HEK293 (cell line): ENCODE measurements around the gene POLR3A.

Source experiments
- CTCF ChIA-PET: fragments of 350-600 bp; formaldehyde crosslinking; extraction: SDS; loops from one replicate; lab custom pipeline; 2021; ENCODE audit warnings: antibody characterized with exemption; lab: Yijun Ruan, JAX
- POLR2A ChIA-PET: fragments of 300-600 bp; formaldehyde crosslinking; extraction: SDS; loops from one replicate; lab custom pipeline; 2020; ENCODE audit warnings: antibody characterized with exemption, inconsistent platforms; lab: Yijun Ruan, JAX
- H3K27ac ChIP-seq: fragments of 200-500 bp; sonication (Bioruptor generic); 2 replicates; pipeline ENCODE4 v1.5.1; 2014; ENCODE audit warnings: low read depth, low read length, control low read depth, inconsistent platforms; ENCODE audit errors: extremely low read depth
- H3K36me3 ChIP-seq, 2 experiments: fragments of 200-500 bp in 1 of 2; sonication (Bioruptor generic) in 1 of 2; 1 replicate in 1 of 2; 2 replicates in 1 of 2; pipeline ENCODE4 v1.5.1; 2014 to 2017; ENCODE audit warnings: inconsistent platforms in 2 of 2, low read length in 2 of 2; ENCODE audit not compliant: control insufficient read depth in 2 of 2, insufficient read depth in 1 of 2
- H3K4me1 ChIP-seq: fragments of 200-500 bp; sonication (Bioruptor generic); 2 replicates; pipeline ENCODE4 v1.5.1; 2014; ENCODE audit warnings: mild to moderate bottlenecking, low read length, inconsistent platforms; ENCODE audit not compliant: control insufficient read depth, insufficient read depth
- H3K4me3 ChIP-seq: 2 replicates; pipeline ENCODE4 v1.5.1; 2011; ENCODE audit warnings: low read depth, mild to moderate bottlenecking, control low read depth, low read length, moderate library complexity
- H3K9me3 ChIP-seq: fragments of 200-500 bp; sonication (Bioruptor generic); 2 replicates; pipeline ENCODE4 v1.5.1; 2014; ENCODE audit warnings: low read depth, low read length, inconsistent platforms; ENCODE audit not compliant: control insufficient read depth, insufficient read depth
- IKZF3 ChIP-seq: fragments of 450-650 bp; IDR thresholded peaks from 2 replicates; pipeline ENCODE4 v1.5.0; 2018; ENCODE audit warnings: missing biosample characterization, mild to moderate bottlenecking, missing genetic modification characterization, moderate library complexity
- KLF9 ChIP-seq: fragments of 450-650 bp; formaldehyde crosslinking; IDR thresholded peaks from 2 replicates; pipeline ENCODE4 v1.5.1; 2016; ENCODE audit warnings: missing biosample characterization, missing genetic modification characterization, low read depth
- PATZ1 ChIP-seq: fragments of 450-650 bp; formaldehyde crosslinking; IDR thresholded peaks from 2 replicates; pipeline ENCODE4 v1.5.1; 2016; ENCODE audit warnings: missing biosample characterization, missing genetic modification characterization
- PRDM10 ChIP-seq: fragments of 450-650 bp; formaldehyde crosslinking; IDR thresholded peaks from 2 replicates; pipeline ENCODE4 v1.5.1; 2016; ENCODE audit warnings: missing biosample characterization, missing genetic modification characterization
- SP7 ChIP-seq: fragments of 450-650 bp; formaldehyde crosslinking; IDR thresholded peaks from 2 replicates; pipeline ENCODE4 v1.5.1; 2016; ENCODE audit warnings: missing biosample characterization, missing genetic modification characterization
- TRIM28 ChIP-seq: IDR thresholded peaks from 2 replicates; pipeline ENCODE4 v1.6.1; 2011; ENCODE audit warnings: low read length, control low read depth, borderline replicate concordance
- ZBTB17 ChIP-seq: fragments of 450-650 bp; formaldehyde crosslinking; IDR thresholded peaks from 2 replicates; pipeline ENCODE4 v1.5.1; 2016; ENCODE audit warnings: missing biosample characterization, missing genetic modification characterization
- ZBTB20 ChIP-seq: fragments of 450-650 bp; formaldehyde crosslinking; IDR thresholded peaks from 2 replicates; pipeline ENCODE4 v1.5.1; 2016; ENCODE audit warnings: missing biosample characterization, missing genetic modification characterization
- ZNF121 ChIP-seq: fragments of 450-650 bp; formaldehyde crosslinking; IDR thresholded peaks from 2 replicates; pipeline ENCODE4 v1.5.1; 2016; ENCODE audit warnings: missing biosample characterization, missing genetic modification characterization
- ZNF214 ChIP-seq: fragments of 450-650 bp; formaldehyde crosslinking; IDR thresholded peaks from 2 replicates; pipeline ENCODE4 v1.5.1; 2017; ENCODE audit warnings: missing biosample characterization, mild to moderate bottlenecking, missing genetic modification characterization, borderline replicate concordance
- ZNF501 ChIP-seq: fragments of 450-650 bp; formaldehyde crosslinking; IDR thresholded peaks from 2 replicates; pipeline ENCODE4 v1.5.1; 2016; ENCODE audit warnings: missing biosample characterization, missing genetic modification characterization
- ZNF571 ChIP-seq: fragments of 450-650 bp; formaldehyde crosslinking; IDR thresholded peaks from 2 replicates; pipeline ENCODE4 v1.5.0; 2017; ENCODE audit warnings: missing biosample characterization, missing genetic modification characterization
- ZNF600 ChIP-seq: fragments of 450-650 bp; formaldehyde crosslinking; IDR thresholded peaks from 2 replicates; pipeline ENCODE4 v1.5.1; 2016; ENCODE audit warnings: missing biosample characterization, missing genetic modification characterization
- ZNF629 ChIP-seq: fragments of 450-650 bp; formaldehyde crosslinking; IDR thresholded peaks from 2 replicates; pipeline ENCODE4 v1.5.1; 2017; ENCODE audit warnings: missing biosample characterization, missing genetic modification characterization
- ZNF660 ChIP-seq: fragments of 450-650 bp; IDR thresholded peaks from 2 replicates; pipeline ENCODE4 v1.5.1; 2018; ENCODE audit warnings: missing biosample characterization, mild to moderate bottlenecking, missing genetic modification characterization
- ZNF76 ChIP-seq: fragments of 450-650 bp; formaldehyde crosslinking; IDR thresholded peaks from 2 replicates; pipeline ENCODE4; 2016; ENCODE audit warnings: low read depth, missing biosample characterization, missing genetic modification characterization, borderline replicate concordance
- ZNF768 ChIP-seq: fragments of 450-650 bp; formaldehyde crosslinking; IDR thresholded peaks from 2 replicates; pipeline ENCODE4 v1.5.1; 2018; ENCODE audit warnings: missing biosample characterization, mild to moderate bottlenecking, missing genetic modification characterization
- ZSCAN30 ChIP-seq: fragments of 450-650 bp; IDR thresholded peaks from 2 replicates; pipeline ENCODE4 v1.5.1; 2018; ENCODE audit warnings: missing biosample characterization, mild to moderate bottlenecking, missing genetic modification characterization, moderate library complexity
- ZSCAN4 ChIP-seq: fragments of 450-650 bp; formaldehyde crosslinking; IDR thresholded peaks from 2 replicates; pipeline ENCODE4 v1.5.1; 2017; ENCODE audit warnings: missing biosample characterization, missing genetic modification characterization
- TF ChIP-seq, protein P1 (sequence below): fragments of 450-650 bp; formaldehyde crosslinking; IDR thresholded peaks from 2 replicates; pipeline ENCODE4 v1.5.1; 2016; ENCODE audit warnings: missing biosample characterization, missing genetic modification characterization
- TF ChIP-seq, protein P2 (sequence below): fragments of 450-650 bp; formaldehyde crosslinking; IDR thresholded peaks from 2 replicates; pipeline ENCODE4 v1.5.1; 2016; ENCODE audit warnings: missing biosample characterization, missing genetic modification characterization

The POLR3A gene

DNA sequence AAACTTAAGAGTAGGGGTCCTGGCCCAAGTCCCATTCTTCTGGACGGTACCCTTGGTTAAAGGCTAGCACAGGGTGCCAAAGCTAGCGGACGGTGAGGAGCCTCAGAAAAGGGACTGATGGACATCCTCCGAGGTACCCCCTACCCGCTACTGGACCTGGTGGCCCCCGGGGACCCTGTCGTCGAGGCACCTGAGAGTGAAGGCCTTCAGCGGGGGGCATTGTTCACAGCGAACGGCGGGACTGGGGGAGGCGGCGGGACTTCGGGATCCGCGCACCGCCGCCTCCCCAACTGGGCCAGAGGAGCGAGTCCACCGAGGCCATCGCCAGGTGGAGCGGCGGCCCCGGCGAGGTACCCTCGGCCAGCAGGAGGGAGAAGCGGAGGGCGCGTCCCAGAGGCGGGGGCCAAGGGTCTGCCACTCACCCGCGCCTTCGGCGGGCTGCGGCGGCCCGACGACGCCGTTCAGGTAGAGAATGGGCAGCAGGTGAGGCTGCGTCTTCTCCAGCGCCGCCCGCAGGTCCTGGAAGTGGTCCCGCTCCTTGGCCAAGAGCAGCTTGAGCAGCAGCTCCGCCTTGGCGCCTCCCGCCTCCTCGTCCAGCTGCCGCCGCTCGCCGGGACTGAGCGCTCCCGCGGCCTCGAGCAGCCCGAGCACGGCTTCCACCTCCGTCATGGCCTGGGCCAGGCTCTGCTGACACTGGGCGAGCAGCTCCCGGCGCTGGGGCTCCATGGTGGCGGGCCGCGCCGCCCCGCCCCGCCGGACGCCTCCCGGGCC, 103.3 kb downstream of the POLR3A start (continued):
- TF ChIP-seq, protein P1, sequence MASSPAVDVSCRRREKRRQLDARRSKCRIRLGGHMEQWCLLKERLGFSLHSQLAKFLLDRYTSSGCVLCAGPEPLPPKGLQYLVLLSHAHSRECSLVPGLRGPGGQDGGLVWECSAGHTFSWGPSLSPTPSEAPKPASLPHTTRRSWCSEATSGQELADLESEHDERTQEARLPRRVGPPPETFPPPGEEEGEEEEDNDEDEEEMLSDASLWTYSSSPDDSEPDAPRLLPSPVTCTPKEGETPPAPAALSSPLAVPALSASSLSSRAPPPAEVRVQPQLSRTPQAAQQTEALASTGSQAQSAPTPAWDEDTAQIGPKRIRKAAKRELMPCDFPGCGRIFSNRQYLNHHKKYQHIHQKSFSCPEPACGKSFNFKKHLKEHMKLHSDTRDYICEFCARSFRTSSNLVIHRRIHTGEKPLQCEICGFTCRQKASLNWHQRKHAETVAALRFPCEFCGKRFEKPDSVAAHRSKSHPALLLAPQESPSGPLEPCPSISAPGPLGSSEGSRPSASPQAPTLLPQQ: peak; percentile 19; the same call in 1 of the 2 replicates
- TF ChIP-seq PATZ1 (peak; percentile 66; the same call in 1 of the 2 replicates), KLF9 (tag by site-specific recombination) (0 out of 2 replicates have a peak, but pooled peaks have one; percentile 8), ZNF571 (tag by site-specific recombination) (no peak), PRDM10 (tag by site-specific recombination) (peak; percentile 38; the same call in 1 of the 2 replicates), ZNF501 (tag by site-specific recombination) (peak; percentile 50; the same call in 1 of the 2 replicates), TRIM28 (no peak)

DNA sequence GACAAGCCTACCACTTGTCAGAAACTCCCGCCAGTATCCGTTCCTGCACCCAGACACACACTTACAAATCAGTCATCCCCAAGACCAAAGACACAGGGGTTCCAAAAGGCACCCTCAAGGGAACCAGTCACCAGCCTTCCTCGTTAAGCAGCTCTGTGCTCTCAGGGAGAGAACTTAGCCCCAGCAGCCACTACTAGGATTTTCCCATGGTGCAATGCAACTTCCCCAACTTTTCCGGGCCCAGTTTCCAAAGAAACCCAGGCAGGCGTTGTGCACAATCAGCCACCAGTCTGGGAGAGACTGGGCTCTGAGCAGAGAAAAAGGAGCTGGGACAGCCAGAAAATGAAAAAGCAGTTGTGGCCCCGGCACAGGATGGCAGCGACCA, 103.9 kb downstream of the POLR3A start:
- peak; percentile 91 for TF ChIP-seq ZNF76 (tag by site-specific recombination)
- peak; percentile 15; the same call in 1 of the 2 replicates for TF ChIP-seq ZNF660 (tag by site-specific recombination)
- TF ChIP-seq ZNF214 (tag by site-specific recombination): no peak
- peak; percentile 57; the same call in 1 of the 2 replicates for TF ChIP-seq ZNF768
- TF ChIP-seq ZNF121 (tag by site-specific recombination): peak; percentile 87
- 0 out of 2 replicates have a peak, but pooled peaks have one; percentile 18 for TF ChIP-seq SP7 (tag by site-specific recombination)
- TF ChIP-seq ZNF600: 0 out of 2 replicates have a peak, but pooled peaks have one; percentile 22
- no peak for TF ChIP-seq ZSCAN4 (tag by site-specific recombination)
- no peak; the same call in 1 of the 2 replicates for TF ChIP-seq ZBTB20 (tag by site-specific recombination)
- TF ChIP-seq ZBTB17 (tag by site-specific recombination): peak; percentile 94
- TF ChIP-seq IKZF3 (tag by site-specific recombination): peak; percentile 77; the same call in 1 of the 2 replicates
- peak; percentile 15; the same call in 1 of the 2 replicates for TF ChIP-seq ZSCAN30 (tag by site-specific recombination)
- TF ChIP-seq ZNF629: 0 out of 2 replicates have a peak, but pooled peaks have one; percentile 7
- TF ChIP-seq, protein P2, sequence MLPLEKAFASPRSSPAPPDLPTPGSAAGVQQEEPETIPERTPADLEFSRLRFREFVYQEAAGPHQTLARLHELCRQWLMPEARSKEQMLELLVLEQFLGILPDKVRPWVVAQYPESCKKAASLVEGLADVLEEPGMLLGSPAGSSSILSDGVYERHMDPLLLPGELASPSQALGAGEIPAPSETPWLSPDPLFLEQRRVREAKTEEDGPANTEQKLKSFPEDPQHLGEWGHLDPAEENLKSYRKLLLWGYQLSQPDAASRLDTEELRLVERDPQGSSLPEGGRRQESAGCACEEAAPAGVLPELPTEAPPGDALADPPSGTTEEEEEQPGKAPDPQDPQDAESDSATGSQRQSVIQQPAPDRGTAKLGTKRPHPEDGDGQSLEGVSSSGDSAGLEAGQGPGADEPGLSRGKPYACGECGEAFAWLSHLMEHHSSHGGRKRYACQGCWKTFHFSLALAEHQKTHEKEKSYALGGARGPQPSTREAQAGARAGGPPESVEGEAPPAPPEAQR (tag by site-specific recombination): no peak
- H3K4me3 ChIP-seq: peak overlapping the region; percentile 85
- ChIA-PET POLR2A (interaction anchor here (1.1 to 2.2 kb wide), 6 partner anchors 9 to 78 kb away, joined by 3 to 10 read pairs (median 4); no protein-coding TSS in a partner anchor), CTCF (interaction anchor here (0.6 kb wide), 2 partner anchors 40 to 79 kb away, joined by 3 to 4 read pairs; no protein-coding TSS in a partner anchor)
- H3K9me3 ChIP-seq: no peaks in the 10 kb centered on the region
- peaks cover 6% of the 10 kb centered on the region; the same call in 1 of the 2 replicates for H3K4me1 ChIP-seq
- peaks cover 0 to 13% of the 10 kb centered on the region in 2 experiments; a peak in 1 of 3 replicates for H3K36me3 ChIP-seq
- H3K27ac ChIP-seq: peak overlapping the region; percentile 73; the same call in 1 of the 2 replicates
